GM10248 (cell line): ENCODE measurements around the gene CROCC2.
"Not testable (repeated sequence)": the region's sequence is repeated elsewhere in the genome, so short reads cannot be mapped to it uniquely, and the experiment has no call there.

Experiments used
- CTCF ChIA-PET: fragments of 300-600 bp; sonication (Branson Sonifier 250); formaldehyde crosslinking; extraction: SDS; loops from one replicate; lab custom pipeline; 2021; ENCODE audit warnings: antibody characterized with exemption; lab: Yijun Ruan, JAX
- POLR2A ChIA-PET: fragments of 350-650 bp; sonication (Branson Sonifier 250); formaldehyde crosslinking; extraction: SDS; loops from one replicate; lab custom pipeline; 2020; ENCODE audit warnings: antibody characterized with exemption; lab: Yijun Ruan, JAX
- DNase-seq: peaks from one replicate; pipeline ENCODE4 v3.0.0; 2012; ENCODE audit errors: extremely low spot score
- CTCF ChIP-seq: IDR thresholded peaks from 2 replicates; pipeline ENCODE4 v1.5.1; 2012; ENCODE audit warnings: mild to moderate bottlenecking, low read depth; ENCODE audit errors: extremely low read depth, missing control alignments, control extremely low read depth

CROCC2 gene

GRCh38 chr2:240972636-240973521, 66.7 kb downstream of the CROCC2 start:
- POLR2A ChIA-PET, result no interaction called here
- DNase-seq, result no peak
- TF ChIP-seq CTCF, result no peak
- CTCF ChIA-PET, result interaction anchor here (1.7 kb wide), 1 partner anchor 11 kb away, joined by 5 read pairs; no protein-coding TSS in a partner anchor

GRCh38 chr2:240974771-240975572, 68.8 kb downstream of the CROCC2 start:
- POLR2A ChIA-PET, result no interaction called here
- no peak for TF ChIP-seq CTCF
- CTCF ChIA-PET, result no interaction called here
- no peak for DNase-seq

GRCh38 chr2:240975903-240976302, 69.8 kb downstream of the CROCC2 start:
- POLR2A ChIA-PET, DNase-seq, CTCF ChIA-PET: not testable (repeated sequence)

GRCh38 chr2:240981280-240981679, 75.1 kb downstream of the CROCC2 start:
- CTCF ChIA-PET, result no interaction called here
- POLR2A ChIA-PET, result no interaction called here
- no peak for TF ChIP-seq CTCF
- DNase-seq, result no peak

GRCh38 chr2:240981871-240982800, 76.0 kb downstream of the CROCC2 start:
- POLR2A ChIA-PET, result no interaction called here
- CTCF ChIA-PET, result interaction anchor here (1.0 to 1.7 kb wide), 2 partner anchors 9 to 97 kb away, joined by 3 to 5 read pairs; no protein-coding TSS in a partner anchor

GRCh38 chr2:240982821-240983281, 76.7 kb downstream of the CROCC2 start:
- POLR2A ChIA-PET, result no interaction called here
- CTCF ChIA-PET, result interaction anchor here (1.0 to 1.7 kb wide), 5 partner anchors 10 to 130 kb away, joined by 3 to 5 read pairs (median 4); no protein-coding TSS in a partner anchor
- no peak for TF ChIP-seq CTCF
- DNase-seq, result no peak

More at GRCh38 chr2:240981871-240982800, 76.0 kb downstream of the CROCC2 start:
- TF ChIP-seq CTCF, result no peak
- no peak for DNase-seq
